OCI-LY1 (cell line): ENCODE data around the gene SNX20.

Experiments used
- EZH2 ChIP-seq: fragments of 200-600 bp; sonication (generic), shearing (Covaris generic); IDR thresholded peaks from 2 replicates; pipeline ENCODE4 v1.8.0; 2017; ENCODE audit warnings: borderline replicate concordance, mixed run types, mild to moderate bottlenecking, antibody characterized with exemption, low read length, moderate library complexity, mixed read lengths
- TF ChIP-seq, protein P1 (sequence below): fragments of 200-600 bp; sonication (generic), shearing (Covaris generic); IDR thresholded peaks from 2 replicates; pipeline ENCODE4 v1.5.1; 2017; ENCODE audit warnings: mild to moderate bottlenecking, antibody characterized with exemption, low read length, moderate library complexity, mixed read lengths

- TF ChIP-seq, protein P1, sequence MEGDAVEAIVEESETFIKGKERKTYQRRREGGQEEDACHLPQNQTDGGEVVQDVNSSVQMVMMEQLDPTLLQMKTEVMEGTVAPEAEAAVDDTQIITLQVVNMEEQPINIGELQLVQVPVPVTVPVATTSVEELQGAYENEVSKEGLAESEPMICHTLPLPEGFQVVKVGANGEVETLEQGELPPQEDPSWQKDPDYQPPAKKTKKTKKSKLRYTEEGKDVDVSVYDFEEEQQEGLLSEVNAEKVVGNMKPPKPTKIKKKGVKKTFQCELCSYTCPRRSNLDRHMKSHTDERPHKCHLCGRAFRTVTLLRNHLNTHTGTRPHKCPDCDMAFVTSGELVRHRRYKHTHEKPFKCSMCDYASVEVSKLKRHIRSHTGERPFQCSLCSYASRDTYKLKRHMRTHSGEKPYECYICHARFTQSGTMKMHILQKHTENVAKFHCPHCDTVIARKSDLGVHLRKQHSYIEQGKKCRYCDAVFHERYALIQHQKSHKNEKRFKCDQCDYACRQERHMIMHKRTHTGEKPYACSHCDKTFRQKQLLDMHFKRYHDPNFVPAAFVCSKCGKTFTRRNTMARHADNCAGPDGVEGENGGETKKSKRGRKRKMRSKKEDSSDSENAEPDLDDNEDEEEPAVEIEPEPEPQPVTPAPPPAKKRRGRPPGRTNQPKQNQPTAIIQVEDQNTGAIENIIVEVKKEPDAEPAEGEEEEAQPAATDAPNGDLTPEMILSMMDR: no peak
- TF ChIP-seq EZH2: no peak
Measured at GRCh38 chr16:50641818-50642187, 39.3 kb downstream of the SNX20 start.
